ENCODE results near the gene PNCK.
A peak's percentile ranks its signal among the peaks of the same experiment; 100 is the strongest.
"Not testable (repeated sequence)": the region's sequence is repeated elsewhere in the genome, so short reads cannot be mapped to it uniquely, and the experiment has no call there.

The PNCK gene

DNA sequence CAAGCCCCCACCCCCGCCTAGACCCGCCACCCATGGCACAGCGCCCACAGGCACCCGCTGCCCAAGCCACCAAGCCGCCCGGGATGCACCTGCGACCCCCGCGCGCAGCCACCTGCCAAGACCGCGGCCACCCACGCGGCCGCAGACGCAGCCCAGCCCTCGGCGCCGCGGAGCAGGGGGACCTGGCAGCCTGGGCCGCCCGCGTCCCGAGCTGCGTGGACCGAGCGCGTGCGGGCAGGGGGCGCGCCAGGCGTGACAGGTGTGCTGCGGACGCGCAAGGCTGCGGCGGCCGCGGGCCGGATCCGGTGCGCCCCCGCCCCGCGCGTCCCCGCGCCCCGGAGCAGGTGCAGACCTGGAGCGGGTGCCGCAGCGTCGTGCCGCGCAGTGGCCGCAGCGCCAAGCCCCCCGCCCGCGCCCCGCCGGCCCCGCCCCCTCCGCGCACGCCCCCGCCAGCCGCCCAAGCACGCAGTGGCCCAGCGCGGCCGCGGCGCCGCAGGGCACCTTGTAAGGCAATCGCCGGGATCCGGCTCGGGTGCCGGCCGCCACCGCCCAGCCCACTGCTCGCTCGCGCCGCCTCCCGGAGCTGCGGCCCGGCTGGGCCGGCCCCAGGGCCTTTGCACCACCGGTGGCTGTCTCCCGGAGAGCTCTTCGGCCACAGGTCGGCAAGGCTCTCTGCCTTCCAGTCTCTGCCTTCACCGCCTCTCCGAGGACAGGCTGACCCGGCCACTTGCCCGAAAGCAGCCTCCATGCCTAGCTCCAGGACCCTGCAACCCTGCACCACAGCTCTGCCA lies at the start of gene PNCK:
PNCK (minus strand) TSS at position 386 of the 791 bp plus-strand sequence. CDS start 737 bp downstream, outside the sequence.
- no peak for DNase-seq

DNA sequence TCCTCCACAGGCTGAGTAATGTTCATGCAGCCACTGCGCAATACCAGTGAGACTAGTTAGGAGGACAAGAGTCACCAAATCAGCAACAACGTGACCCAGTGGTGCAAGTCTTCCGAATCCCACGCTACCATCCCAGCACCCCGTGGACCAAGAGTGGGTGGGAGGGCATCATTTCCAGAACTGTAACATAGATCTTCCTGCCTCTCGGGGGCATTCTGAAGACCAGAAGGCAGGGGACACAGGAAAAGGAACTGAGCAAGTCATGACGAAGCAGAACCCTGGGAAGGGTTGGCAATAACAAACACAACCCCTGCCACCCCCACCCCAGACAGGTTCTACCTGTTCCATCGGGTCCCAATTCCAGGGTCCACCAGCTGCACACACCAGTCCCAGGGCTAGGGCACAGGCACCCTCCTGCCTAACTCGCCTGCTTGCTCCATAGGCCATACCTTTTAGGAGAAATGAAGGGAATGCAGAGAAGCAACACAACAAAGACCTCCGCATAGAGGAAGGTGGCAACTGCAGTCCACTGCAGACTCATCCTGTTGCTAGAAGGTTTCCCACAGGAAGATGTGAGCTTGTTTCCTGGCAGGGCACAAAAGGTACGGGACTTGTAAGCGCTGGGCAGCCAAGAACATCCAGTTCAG lies 49.2 kb upstream of the PNCK start:
- DNase-seq, result no peak

DNA sequence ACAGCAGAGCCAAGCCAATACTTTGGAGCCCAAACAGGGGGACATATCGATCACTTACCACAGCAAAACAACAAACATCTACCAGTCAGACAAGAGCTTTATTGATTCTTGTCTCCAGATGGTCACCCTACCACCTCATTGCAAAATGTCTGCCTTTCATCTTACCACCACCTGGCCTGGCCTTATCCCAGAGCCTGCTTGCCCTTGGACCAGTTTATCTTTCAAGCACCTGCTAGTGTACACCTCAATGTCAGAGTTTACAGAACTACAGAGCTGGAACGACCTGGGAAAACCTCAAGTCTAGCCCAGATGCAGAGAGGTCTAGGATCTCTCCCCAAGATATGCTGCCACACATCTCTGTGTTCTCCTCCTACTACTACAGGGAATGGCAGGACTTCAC lies 46.1 kb upstream of the PNCK start:
- DNase-seq, result no peak

DNA sequence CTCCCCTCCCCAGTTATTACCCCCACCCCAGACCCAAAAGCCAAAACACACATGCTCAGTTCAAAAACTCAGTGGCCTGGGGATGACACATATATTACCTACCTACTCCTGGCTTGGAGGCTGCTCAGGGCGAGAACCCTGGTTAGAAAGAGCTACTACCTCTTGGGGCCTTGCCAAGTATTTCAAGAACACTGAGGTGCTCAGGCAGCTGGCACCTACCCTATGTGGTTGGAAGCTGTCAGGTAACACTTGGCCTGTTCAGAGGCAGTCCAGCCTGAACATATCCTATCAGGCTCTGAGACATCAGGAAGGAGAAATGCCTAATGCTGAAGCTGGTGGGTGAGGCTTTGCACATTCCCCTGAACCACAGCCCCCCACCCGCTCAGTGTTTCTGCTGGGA lies 45.6 kb upstream of the PNCK start:
- no peak for DNase-seq

DNA sequence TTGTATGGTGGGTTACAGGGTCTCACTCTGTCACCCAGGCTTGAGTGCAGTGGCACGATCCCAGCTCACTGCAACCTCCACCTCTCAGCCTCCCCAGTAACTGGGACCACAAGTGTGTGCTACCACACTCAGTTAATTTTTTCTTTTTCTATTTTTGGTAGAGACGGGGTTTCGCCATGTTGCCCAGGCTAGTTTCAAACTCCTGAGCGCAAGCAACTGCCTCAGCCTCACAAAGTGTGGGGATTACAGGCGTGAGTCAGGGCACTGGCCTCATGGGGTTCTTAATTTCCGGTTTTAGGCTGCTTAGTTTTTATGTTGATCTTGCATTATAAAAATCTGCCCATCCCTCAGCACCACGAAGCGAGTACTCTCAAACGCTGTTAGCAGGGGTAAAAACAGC lies 43.8 kb upstream of the PNCK start:
- DNase-seq, result no peak

DNA sequence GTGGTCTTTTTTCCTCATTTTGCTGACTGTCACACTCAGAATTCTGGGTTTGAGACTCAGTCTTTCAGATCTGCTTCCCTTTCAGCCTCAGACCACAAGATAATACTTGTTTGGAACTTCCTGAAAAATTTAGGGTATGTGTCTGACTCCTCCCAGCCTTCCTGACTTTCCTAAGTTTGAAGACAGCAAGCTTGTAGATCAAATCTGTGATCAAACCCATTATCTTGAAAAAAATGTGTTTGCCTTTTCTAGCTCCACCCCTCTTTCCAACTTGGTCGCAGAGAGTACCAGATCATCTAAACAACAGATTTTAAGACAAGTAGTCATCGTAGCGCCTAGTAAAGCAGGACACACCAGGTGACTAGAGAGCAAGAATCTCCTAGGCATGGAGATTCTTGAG lies 40.6 kb upstream of the PNCK start:
- no peak for DNase-seq

DNA sequence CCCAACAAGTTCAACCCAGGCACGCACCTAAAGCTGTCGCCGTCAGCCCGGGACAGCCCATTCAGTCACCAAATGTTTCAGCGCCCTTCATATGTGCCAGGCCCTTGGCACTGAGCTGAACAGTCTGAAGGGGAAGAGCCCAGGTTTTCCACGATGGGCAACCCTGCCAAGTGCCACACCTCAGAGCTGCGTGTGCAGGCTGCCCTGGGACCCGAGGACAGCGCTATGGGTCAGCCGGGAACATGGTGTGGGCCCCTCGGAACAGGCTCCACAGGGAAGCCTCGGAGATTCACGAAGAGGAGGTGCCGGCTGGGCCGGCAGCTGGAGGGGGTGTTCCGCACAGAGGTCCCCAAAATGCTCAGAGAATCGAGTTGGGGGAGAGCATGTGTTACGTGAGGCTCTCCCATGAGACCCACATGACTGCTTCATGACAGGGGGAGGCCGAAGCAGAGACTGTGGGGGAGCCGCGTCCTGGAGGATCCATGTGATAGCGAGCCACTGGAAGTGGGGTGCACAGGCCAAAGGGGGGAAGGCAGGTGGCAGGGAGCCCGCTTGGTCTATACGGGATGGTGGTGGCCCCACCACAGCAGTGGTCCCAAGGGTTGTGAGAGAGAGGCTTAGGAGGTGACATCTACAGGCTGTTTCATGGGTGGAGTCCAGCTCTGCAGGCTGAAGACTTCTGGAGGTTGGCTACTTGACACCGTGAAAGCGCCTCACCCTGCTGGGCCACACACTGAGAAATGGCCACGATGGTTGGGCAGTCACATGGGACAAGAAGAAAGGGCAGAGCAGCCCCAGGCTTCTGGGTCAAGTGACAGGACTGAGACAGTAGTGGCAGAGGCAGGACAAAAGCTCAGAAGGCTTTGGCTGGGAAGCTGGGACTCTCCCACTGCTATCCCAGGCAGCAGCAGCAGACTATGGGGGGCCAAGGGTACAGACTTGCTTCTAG lies 36.4 kb upstream of the PNCK start:
- DNase-seq, result no peak

DNA sequence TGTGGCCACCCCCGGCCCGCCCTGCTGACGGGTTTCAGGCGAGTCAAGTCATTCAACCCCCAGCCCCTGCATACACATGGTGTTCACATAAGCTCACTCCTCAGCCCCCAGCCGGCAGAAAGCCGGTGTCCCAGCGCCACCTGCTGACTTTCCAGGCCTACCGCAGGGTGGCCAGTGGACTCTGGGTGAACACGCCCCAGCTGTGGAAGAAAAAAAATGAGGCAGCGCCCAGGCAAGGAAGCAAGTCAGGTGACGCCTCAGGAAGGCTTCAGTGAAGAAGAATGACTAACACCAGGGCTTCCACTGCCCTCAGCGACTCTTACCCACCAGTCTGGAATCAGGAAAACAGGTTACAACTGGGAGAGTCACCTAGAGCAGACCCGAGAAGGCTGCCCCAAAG lies 34.8 kb upstream of the PNCK start:
- DNase-seq, result peak; percentile 50

DNA sequence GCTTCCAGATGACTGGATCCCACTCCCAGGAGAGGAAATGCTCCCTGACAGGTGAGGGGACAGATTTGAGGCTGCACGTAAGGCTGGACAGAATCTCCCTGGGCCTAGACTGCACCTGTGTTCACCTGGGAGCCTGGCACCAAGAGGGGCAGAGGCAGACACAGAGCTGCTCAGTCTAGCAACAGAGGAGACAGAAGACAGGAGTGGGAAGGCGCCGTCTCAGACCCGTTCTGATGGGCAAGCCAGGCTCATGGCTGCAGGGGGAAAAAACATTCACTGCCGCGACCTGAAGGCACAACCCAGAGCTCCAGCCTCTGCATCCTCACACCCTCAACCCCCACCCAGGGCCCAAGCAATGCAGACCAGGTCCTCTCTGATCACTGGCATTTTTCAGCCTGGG lies 33.8 kb upstream of the PNCK start:
- DNase-seq, result no peak

DNA sequence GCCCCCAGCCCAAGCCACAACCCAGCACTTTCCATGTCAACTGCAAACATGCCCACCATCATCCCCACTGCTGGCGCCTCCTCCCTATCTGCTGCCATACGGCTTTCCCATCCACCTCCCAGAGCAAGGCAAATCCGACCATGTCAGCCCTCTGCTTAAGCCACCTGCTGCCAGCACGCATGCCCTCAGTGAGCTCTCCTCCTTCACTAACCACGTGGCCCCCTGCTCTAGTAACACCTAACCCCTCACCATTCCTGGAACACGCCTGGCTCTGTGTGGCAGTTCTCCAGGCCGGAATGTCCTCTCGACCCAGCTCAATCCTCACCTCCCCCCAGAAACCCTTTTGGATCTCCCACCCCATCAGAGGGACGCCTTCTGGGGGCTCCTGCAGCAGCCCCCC lies 33.2 kb upstream of the PNCK start:
- DNase-seq, result no peak

DNA sequence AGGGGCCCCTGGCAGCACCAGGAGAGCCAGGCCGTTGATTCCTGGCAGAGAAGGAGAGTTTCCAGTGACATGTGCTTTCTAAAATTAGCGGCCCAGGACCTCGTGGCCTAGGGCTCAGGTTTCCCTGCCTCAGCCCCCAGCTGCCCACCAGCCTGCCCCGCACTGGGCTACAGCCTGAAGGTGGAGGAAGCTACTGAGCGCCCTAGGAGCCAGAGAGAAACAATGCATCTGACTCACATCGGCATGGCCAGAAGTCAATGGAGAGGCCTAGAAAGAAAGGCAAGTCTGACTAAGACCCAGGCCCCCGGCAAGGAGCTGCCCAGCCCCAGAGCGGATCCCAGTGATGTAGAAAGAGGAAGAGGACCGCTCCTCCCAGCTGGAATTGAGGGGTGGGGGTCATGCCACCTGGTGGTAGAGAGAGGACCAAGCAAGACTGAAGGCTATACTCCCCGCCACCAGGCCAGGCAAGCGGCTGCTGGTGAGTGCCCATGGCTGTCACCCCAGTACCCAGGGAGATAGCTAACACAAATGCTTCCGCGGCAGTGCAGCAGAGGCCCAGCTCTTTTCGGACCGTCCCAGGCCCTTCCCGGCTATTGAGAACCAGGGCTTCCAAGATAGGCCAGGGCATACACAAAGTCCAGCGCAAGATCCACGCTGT lies 31.9 kb upstream of the PNCK start:
- not testable (repeated sequence) for DNase-seq

DNA sequence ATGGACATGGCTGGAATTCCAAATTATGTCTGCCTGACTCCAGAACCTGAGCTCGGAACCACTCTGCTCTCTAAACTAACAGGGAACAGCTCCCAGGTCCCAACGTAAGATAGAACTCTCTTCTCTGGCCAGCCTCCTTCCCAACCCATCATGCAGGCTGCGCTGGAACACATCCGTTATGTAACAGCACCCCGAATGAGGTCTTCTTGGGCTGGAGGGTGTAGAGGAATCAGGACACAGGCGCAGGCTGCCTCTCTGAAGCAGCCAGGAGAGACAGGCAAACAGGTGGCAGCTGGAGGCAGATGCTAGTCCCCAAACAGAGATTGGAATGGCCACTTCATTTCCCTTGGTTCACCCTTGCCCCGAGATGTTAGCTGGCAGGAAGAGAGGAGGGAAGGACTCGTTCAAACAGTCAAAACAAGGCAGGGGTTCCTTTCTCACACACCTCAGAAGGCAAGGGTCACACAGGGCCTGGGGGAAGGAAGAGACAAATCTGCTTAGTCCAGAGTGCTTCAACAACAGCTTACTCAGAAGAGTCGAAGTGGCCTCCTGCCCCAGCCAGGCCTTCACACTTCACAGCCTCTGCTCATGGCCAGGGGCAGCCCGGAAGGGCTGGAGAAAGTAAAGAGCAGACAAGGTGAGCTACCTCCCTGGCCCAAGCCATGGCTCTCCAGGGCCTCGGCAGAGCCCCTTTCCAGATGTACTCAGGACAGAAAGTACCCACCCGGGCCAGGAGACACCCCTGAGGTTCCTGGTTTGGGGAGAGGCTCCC lies 31.2 kb upstream of the PNCK start:
- DNase-seq, result not testable (repeated sequence)

DNA sequence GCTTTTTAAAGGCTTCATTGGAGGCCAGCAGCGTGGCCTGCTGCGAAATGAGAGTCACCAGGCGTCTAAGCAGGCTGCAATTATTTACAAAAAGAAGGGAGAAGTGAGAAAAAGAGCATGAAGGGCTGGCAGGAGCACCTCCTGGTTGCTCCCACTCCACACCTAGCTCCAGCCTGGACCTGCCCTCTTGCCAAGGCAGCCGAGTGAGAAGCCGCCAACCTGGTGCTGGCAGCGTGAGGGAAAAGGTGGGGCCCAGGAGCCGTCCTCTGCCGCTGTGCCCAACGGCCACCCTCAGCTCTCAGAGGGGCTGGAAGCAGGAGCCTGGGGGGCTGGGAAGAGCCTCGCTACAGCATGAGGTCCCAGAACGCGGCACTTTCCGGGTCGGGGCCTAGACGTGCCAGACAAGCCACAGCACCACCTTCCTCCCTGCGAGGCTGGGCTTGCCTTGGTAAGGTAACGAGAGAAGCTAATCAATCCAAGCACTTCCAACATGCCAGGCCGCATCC lies 30.5 kb upstream of the PNCK start:
- DNase-seq, result no peak

DNA sequence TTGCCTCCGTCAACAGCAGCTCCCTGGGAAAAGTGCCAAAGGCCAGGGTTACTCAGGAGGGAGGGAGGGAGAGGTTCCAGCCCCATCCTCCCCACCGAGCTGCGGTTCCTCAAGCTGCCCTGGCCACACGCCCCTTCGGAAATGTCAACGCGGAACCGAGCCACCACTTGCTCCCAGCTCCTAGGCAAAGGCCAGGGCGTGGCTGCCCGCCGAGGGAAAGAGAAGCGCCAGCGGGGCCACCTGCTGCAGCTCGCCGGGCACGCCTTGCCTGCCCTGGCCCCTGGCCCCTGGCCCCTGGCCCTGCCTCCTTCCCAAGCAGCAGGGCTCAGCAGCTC lies 29.4 kb upstream of the PNCK start:
- DNase-seq, result no peak

DNA sequence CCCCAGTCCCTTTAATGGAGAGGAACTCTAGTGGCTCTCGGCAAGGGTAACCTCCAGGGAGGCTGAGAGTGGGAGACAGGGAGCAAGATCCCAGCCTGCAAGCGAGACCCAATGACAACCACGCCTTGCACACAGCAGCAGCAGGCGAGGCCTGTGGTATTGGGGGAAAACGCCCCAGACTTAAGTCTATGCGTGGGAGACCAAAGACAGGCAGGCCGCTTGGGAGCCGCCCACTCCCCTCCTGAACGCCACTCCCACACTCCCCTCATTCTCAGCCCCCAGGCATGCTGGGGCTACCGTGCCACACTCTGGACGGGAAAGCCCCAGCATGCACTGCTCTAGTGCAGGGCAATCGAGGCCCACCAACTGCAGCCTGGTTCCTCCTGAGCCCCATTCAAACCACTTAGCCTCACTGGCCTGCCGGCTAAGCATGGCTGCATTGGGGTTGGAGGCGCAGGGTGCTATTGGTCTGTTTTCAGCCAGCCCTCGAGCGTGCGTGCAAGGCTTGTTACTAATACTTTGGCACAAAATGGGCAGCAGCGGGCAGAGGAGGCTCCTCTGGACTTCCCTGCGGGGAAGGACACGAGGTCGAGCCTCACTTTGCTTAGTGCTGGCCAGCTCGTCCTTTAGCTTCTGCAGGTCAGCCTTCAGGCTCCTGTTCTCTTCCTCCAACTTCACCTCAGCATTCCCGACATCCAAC lies 28.9 kb upstream of the PNCK start:
- no peak for DNase-seq

DNA sequence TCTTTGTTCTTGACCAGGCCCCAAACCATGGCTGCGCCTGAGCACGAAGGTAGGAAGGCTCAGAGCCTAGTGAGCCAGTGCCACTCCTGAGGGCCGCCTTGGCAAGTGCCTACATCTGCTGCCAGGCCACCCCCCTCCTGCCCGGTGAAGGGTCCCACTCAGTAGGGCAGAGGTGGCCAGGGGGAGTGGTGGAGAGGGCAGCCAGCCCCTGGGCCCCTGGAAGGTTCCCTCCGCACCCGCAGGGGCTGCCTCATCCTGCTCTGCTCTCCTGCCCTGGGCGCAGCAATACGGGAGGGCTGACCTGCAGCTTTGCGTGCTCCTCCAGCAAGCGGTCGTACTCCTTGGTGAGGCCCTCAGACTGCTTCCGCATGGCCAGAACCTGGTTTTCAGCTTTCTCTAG lies 28.1 kb upstream of the PNCK start:
- no peak for DNase-seq

DNA sequence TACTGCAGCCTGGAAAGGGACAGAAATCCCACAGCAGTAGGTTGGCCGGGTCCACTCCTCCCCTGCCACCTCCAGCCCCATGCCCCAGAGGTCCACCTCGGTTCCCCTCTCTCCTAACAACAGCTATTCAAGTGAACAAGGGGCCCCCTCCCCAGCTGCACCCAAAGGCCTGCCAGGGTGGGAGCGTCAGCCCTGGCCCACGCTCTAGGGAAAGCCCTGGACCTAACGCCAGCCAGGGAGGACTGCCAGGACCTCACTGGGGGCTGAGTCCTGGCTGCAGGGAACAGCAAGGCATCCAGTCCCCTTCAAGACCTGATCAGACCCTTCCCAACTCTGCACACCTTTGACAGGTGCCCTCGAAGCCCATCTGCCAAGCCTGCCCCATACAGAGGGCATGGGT lies 27.4 kb upstream of the PNCK start:
- no peak for DNase-seq

DNA sequence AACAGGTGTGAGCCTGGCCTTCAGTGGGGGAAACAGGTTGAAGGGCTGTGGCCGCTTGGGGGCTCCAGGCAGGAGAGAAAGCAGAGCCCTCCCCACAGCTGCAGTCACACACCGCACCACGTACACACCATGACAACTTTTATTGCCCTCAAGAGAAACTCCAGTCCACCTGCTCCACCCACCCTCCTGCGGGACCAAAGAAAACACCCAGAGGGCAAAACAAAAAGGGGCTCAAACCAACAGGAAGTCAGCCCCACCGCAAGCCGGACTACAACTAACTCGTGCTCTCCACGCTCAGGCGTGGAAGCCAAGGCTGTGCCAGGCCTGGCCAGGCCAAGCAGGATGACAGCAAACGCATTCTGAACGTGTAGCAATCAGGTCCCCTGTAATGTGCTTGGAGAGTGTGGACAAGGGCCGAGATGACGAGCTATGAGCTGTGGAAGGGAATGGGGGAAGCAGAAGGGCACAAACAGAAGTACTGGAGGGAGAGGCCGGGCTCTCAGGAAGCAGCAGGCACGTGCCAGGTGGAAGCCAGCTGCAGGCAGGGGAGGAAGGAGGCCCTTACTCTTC lies 26.8 kb upstream of the PNCK start:
- no peak for DNase-seq

DNA sequence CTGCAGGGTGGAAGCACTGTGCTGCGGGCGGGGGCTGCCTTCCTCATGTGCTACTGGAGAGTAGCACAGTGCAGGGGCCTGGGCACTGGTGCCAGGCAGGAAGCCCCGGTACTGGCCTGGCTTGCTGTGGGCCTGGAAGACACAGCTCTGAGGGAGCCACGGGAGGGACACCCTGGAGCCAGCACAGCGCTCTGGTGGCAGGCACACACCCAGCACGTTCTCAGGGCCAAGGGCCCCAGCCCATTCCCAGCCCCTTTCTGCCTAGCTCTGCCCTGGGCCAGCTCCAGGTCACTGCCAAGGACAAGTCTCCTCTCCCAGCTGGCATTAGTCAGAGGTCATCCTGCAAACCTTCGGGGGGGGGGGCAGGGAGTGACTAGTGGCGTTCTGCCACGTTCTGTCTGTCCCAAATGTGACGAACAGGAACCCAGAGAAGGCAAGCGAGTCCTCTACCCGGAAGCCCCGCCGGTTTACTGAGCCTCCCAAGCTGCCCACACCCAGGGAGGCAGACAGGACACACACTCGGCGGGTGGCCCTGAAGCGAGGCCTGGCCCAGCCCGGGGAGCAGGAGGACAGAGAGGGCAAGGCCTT lies 26.3 kb upstream of the PNCK start:
- not testable (repeated sequence) for DNase-seq

DNA sequence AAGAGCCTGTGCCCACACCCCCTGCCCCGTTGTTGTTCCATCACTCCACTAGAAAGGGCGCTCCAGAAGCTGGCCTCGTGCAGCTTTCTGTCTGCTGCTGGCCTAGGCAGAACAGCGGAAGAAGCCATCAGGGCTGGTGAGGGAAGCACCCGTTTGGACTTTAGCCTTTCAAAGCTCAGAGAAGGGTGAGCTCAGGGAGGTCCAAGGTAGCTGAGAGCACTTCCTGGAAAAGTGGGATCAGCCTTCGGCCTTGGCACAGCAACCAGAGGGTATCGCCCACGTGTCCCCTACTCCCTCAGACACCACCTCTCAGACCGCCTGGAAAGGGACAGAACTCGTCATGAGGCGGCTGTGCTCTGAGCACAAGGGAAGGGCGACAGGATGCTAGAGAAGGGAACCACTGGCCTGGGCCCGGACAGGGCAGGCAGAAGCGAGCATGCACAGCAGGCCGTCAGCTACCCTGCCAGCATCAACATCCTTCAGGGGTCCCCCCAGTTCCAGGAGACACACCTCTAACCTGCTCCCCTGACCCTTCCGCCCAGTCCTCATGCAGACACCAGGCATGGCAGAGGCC lies 25.7 kb upstream of the PNCK start:
- DNase-seq, result not testable (repeated sequence)

Data from CD4-positive, alpha-beta T cell treated with Interleukin-15 for 1 hour (primary cell).